Right atrium auricular region (tissue), 2 donors: Measurements from ENCODE around the gene HMBS. TPM values are rescaled to one million over a fixed set of nuclear protein-coding genes. Genes with fewer than 3 reads are reported as not detected.

Experiments
- DNase-seq: peaks from one replicate; pipeline ENCODE4 v3.0.0-alpha.2; 2019; ENCODE audit warnings: low spot score
- H3K27ac ChIP-seq, 2 donors: fragments of 200-600 bp; sonication (generic); 1 replicate in 1 of 2; 2 replicates in 1 of 2; pipeline ENCODE4 v1.5.1; 2016 to 2019
- H3K27me3 ChIP-seq, 2 donors: fragments of 200-600 bp; sonication (generic); one replicate each; pipeline versions ENCODE4 v1.5.1 to v1.6.0; 2017 to 2019
- H3K36me3 ChIP-seq: fragments of 200-600 bp; sonication (generic); one replicate; pipeline ENCODE4 v1.5.1; 2016
- H3K4me1 ChIP-seq, 2 donors: fragments of 200-600 bp; sonication (generic); one replicate each; pipeline versions ENCODE4 v1.5.1 to v1.6.0; 2017 to 2019
- H3K4me3 ChIP-seq, 2 donors: fragments of 200-600 bp; sonication (generic); 1 replicate in 1 of 2; 2 replicates in 1 of 2; pipeline ENCODE4 v1.5.1; 2017 to 2019; ENCODE audit warnings: mild to moderate bottlenecking in 1 of 2, moderate library complexity in 1 of 2
- H3K9me3 ChIP-seq, 2 donors: fragments of 200-600 bp; sonication (generic); one replicate each; pipeline ENCODE4 v1.5.1; 2019
- CTCF ChIP-seq, 2 donors: fragments of 200-600 bp; sonication (generic); IDR thresholded peaks; one replicate each; pipeline ENCODE4 v1.5.1; 2019; ENCODE audit warnings: antibody characterized with exemption in 2 of 2
- total RNA-seq, 2 donors: library from RNA; depleted of rRNA; stranded (reverse); fragments of >200 nt; gene quantifications; one replicate each; pipeline ENCODE4 v1.1.0, GENCODE V29; 2016

Gene HMBS
- total RNA-seq, 2 donors from 2014 or later: 4.9 to 13.3 TPM

DNA sequence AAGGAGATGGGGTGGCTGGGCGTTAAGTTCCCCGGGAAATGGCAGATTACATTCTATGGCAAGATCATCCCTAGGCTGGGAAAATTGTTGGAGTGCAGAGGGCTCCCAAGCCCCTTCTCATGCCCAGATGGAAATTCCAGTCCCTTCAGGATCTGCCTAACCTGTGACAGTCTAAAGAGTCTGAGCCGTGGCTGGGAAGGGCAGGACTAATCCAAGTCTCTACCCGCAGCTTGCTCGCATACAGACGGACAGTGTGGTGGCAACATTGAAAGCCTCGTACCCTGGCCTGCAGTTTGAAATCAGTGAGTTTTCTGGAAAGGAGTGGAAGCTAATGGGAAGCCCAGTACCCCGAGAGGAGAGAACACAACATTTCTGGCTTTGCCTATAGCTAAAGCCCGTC lies 3.7 kb downstream of the HMBS start:
- DNase-seq: no peak
- H3K9me3 ChIP-seq: no peaks in the 10 kb centered on the region
- H3K4me1 ChIP-seq: peaks cover 0 to 28% of the 10 kb centered on the region in 2 donors
- H3K4me3 ChIP-seq: no peak overlapping the region
- H3K36me3 ChIP-seq: peaks cover 6% of the 10 kb centered on the region
- TF ChIP-seq CTCF (IDR thresholded peaks at IDR 0.05): no peak
- H3K27me3 ChIP-seq: no peaks in the 10 kb centered on the region
- no peak overlapping the region for H3K27ac ChIP-seq

GRCh38 chr11:119089319-119089718 lies 4.6 kb downstream of the HMBS start:
- DNase-seq: no peak
- no peak overlapping the region for H3K4me3 ChIP-seq

GRCh38 chr11:119091178-119091577 lies 6.5 kb downstream of the HMBS start:
- no peaks in the 10 kb centered on the region for H3K9me3 ChIP-seq
- H3K4me3 ChIP-seq: no peak overlapping the region
- peaks cover 6% of the 10 kb centered on the region for H3K36me3 ChIP-seq
- no peak for DNase-seq
- no peaks in the 10 kb centered on the region for H3K27me3 ChIP-seq
- H3K27ac ChIP-seq: no peak overlapping the region
- no peak for TF ChIP-seq CTCF (IDR thresholded peaks at IDR 0.05)
- H3K4me1 ChIP-seq: peaks cover 0 to 28% of the 10 kb centered on the region in 2 donors

More at GRCh38 chr11:119089319-119089718, 4.6 kb downstream of the HMBS start:
- Histone ChIP-seq H3K36me3 (peaks cover 6% of the 10 kb centered on the region), H3K4me1 (peaks cover 0 to 34% of the 10 kb centered on the region in 2 donors), H3K9me3 (no peaks in the 10 kb centered on the region), H3K27ac (no peak overlapping the region), H3K27me3 (no peaks in the 10 kb centered on the region)
- no peak for TF ChIP-seq CTCF (IDR thresholded peaks at IDR 0.05)

- no peak for DNase-seq
- H3K9me3 ChIP-seq: no peaks in the 10 kb centered on the region
- peaks cover 14% of the 10 kb centered on the region for H3K36me3 ChIP-seq
- H3K4me3 ChIP-seq: no peak overlapping the region
- H3K27me3 ChIP-seq: no peaks in the 10 kb centered on the region
- peaks cover 0 to 26% of the 10 kb centered on the region in 2 donors for H3K4me1 ChIP-seq
- no peak for TF ChIP-seq CTCF (IDR thresholded peaks at IDR 0.05)
- H3K27ac ChIP-seq: no peak overlapping the region
Observed at GRCh38 chr11:119091966-119092879, 7.5 kb downstream of the HMBS start.

GRCh38 chr11:119092880-119093842 lies 8.5 kb downstream of the HMBS start:
- Histone ChIP-seq H3K27me3 (no peaks in the 10 kb centered on the region), H3K4me1 (peaks cover 0 to 26% of the 10 kb centered on the region in 2 donors), H3K9me3 (no peaks in the 10 kb centered on the region), H3K27ac (peak overlapping the region in 1 of 2 donors; percentile 94), H3K36me3 (peaks cover 23% of the 10 kb centered on the region), H3K4me3 (peak overlapping the region; percentile 70 to 76)
- DNase-seq: no peak
- no peak for TF ChIP-seq CTCF (IDR thresholded peaks at IDR 0.05)
